Gastroesophageal sphincter (tissue), 4 donors: ENCODE data around the gene RNF208. TPM values are rescaled to one million over a fixed set of nuclear protein-coding genes. Genes with fewer than 3 reads are reported as not detected.
A peak's percentile ranks its signal among the peaks of the same experiment; 100 is the strongest.
"Not testable (repeated sequence)": the region's sequence is repeated elsewhere in the genome, so short reads cannot be mapped to it uniquely, and the experiment has no call there.

Experiments
- ATAC-seq: fragments of 150-250 bp; one replicate; pipeline ENCODE4 v1.9.1; 2016; ENCODE audit warnings: mild to moderate bottlenecking, moderate library complexity
- H3K27ac ChIP-seq, 4 donors: fragments of 200-600 bp; sonication (generic) in 3 of 4; 1 replicate in 3 of 4; 2 replicates in 1 of 4; pipeline ENCODE4 v1.5.1; 2016 to 2019
- H3K27me3 ChIP-seq: fragments of 200-600 bp; sonication (generic); one replicate; pipeline ENCODE4 v1.5.1; 2019
- H3K36me3 ChIP-seq, 2 donors: fragments of 200-600 bp; sonication (generic); one replicate each; pipeline ENCODE4 v1.5.1; 2019; ENCODE audit warnings: control low read depth in 1 of 2
- H3K4me1 ChIP-seq, 3 donors: fragments of 200-600 bp; sonication (generic); 1 replicate in 2 of 3; 2 replicates in 1 of 3; pipeline ENCODE4 v1.5.1; 2016 to 2019; ENCODE audit warnings: control low read depth in 2 of 3
- H3K4me3 ChIP-seq, 2 donors: fragments of 200-600 bp; sonication (generic); one replicate each; pipeline ENCODE4 v1.5.1; 2019; ENCODE audit warnings: mild to moderate bottlenecking in 1 of 2, moderate library complexity in 1 of 2
- H3K9me3 ChIP-seq, 3 donors: fragments of 200-600 bp; sonication (generic); one replicate each; pipeline ENCODE4 v1.5.1; 2017 to 2019; ENCODE audit warnings: control low read depth in 2 of 3
- EP300 ChIP-seq: sonication (generic); formaldehyde crosslinking; IDR thresholded peaks from one replicate; pipeline ENCODE4 v1.6.1; 2017; ENCODE audit warnings: antibody characterized with exemption, mild to moderate bottlenecking
- POLR2A ChIP-seq, 2 donors: fragments of 450-650 bp; IDR thresholded peaks; one replicate each; pipeline ENCODE4 v1.6.1; 2017; ENCODE audit warnings: antibody characterized with exemption in 2 of 2, mild to moderate bottlenecking in 2 of 2, moderate library complexity in 1 of 2
- POLR2AphosphoS5 ChIP-seq: sonication (generic); formaldehyde crosslinking; IDR thresholded peaks from one replicate; pipeline ENCODE4 v1.6.1; 2017; ENCODE audit warnings: antibody characterized with exemption
- WGBS, 2 donors: methylation state at CpG; one replicate each; pipeline ENCODE4 v1.1.5; 2018; ENCODE audit warnings: low coverage in 1 of 2; 5-methylcytosine and 5-hydroxymethylcytosine counted together
- total RNA-seq, 4 donors: library from RNA; depleted of rRNA; stranded (reverse); fragments of >200 nt; gene quantifications; one replicate each; pipeline ENCODE4 v1.1.0, GENCODE V29; 2016
- TF ChIP-seq, protein P1 (sequence below), 4 experiments: fragments of 200-600 bp in 2 of 4; fragments of 450-650 bp in 2 of 4; sonication (generic) in 1 of 4; IDR thresholded peaks; one replicate each; pipeline ENCODE4 v1.5.1; 2017 to 2019; ENCODE audit warnings: antibody characterized with exemption in 4 of 4, mild to moderate bottlenecking in 2 of 4, moderate library complexity in 2 of 4

The RNF208 gene
- total RNA-seq, 4 donors from 2014 or later, result 1.6 to 5.3 (median 3.1) TPM; not detected in 1

- H3K4me3 ChIP-seq, ATAC-seq, H3K27me3 ChIP-seq, H3K9me3 ChIP-seq, H3K27ac ChIP-seq: not testable (repeated sequence)
- peaks cover 0 to 10% (median 0%) of the 10 kb centered on the region in 3 donors for H3K4me1 ChIP-seq
- TF ChIP-seq, protein P1, sequence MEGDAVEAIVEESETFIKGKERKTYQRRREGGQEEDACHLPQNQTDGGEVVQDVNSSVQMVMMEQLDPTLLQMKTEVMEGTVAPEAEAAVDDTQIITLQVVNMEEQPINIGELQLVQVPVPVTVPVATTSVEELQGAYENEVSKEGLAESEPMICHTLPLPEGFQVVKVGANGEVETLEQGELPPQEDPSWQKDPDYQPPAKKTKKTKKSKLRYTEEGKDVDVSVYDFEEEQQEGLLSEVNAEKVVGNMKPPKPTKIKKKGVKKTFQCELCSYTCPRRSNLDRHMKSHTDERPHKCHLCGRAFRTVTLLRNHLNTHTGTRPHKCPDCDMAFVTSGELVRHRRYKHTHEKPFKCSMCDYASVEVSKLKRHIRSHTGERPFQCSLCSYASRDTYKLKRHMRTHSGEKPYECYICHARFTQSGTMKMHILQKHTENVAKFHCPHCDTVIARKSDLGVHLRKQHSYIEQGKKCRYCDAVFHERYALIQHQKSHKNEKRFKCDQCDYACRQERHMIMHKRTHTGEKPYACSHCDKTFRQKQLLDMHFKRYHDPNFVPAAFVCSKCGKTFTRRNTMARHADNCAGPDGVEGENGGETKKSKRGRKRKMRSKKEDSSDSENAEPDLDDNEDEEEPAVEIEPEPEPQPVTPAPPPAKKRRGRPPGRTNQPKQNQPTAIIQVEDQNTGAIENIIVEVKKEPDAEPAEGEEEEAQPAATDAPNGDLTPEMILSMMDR (IDR thresholded peaks at IDR 0.05), result peak in 2 of 4 experiments; percentile 36 to 59
- 46 to 53% methylated on average over 6 to 11 of the region's 15 CpGs for WGBS, 2 donors
- peaks cover 0 to 72% of the 10 kb centered on the region in 2 donors for H3K36me3 ChIP-seq
Observed at GRCh38 chr9:137262173-137262908, 40.3 kb upstream of the RNF208 start.

- no peaks in the 10 kb centered on the region for H3K9me3 ChIP-seq
- peaks cover 0 to 34% (median 19%) of the 10 kb centered on the region in 3 donors for H3K4me1 ChIP-seq
- no peaks in the 10 kb centered on the region for H3K27me3 ChIP-seq
- peaks cover 0 to 41% of the 10 kb centered on the region in 2 donors for H3K36me3 ChIP-seq
- H3K4me3 ChIP-seq, result peak overlapping the region in 1 of 2 donors; percentile 90
- TF ChIP-seq, protein P1 (IDR thresholded peaks at IDR 0.05), result no peak
- TF ChIP-seq EP300 (no peak), POLR2AphosphoS5 (no peak), POLR2A (IDR thresholded peaks at IDR 0.05) (no peak)
- 82% methylated on average over 7 of the region's 15 CpGs; no CpG with 5 or more reads in 1 of the 2 donors for WGBS, 2 donors
- no peak for ATAC-seq
- H3K27ac ChIP-seq, result no peak overlapping the region
Observed at GRCh38 chr9:137256856-137257255, 34.8 kb upstream of the RNF208 start.

DNA sequence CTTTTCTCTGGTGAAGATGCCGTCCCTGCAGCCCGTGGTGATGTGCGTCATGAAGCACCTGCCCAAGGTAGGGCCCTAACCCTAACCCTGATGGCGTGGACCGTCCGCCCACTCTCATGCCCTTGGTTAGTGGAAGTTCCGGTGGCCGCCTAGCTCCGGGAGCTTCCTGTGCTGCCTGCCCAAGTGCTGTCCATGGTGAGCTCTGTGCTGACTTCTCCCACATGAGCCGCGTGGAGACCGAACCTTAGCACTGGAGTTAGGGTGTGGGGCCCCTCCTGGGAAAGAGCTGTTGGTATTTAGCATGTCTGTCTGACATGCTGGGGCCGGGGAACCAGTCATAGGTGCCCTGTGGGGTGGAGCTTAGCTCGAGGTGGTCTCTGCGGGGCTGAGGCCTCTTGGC lies 34.3 kb upstream of the RNF208 start:
- peaks cover 0 to 31% (median 19%) of the 10 kb centered on the region in 3 donors for H3K4me1 ChIP-seq
- peaks cover 0 to 41% of the 10 kb centered on the region in 2 donors for H3K36me3 ChIP-seq
- peak overlapping the region in 1 of 2 donors; percentile 90 for H3K4me3 ChIP-seq
- no peaks in the 10 kb centered on the region for H3K9me3 ChIP-seq
- H3K27ac ChIP-seq, result no peak overlapping the region
- TF ChIP-seq, protein P1 (IDR thresholded peaks at IDR 0.05), result no peak
- no peak for TF ChIP-seq POLR2A (IDR thresholded peaks at IDR 0.05)
- TF ChIP-seq EP300, result no peak
- no peak for TF ChIP-seq POLR2AphosphoS5
- WGBS, 2 donors, result no CpG with 5 or more reads among the region's 15 CpGs
- ATAC-seq, result no peak
- peaks cover 2% of the 10 kb centered on the region for H3K27me3 ChIP-seq

GRCh38 chr9:137255448-137256114 lies 33.5 kb upstream of the RNF208 start:
- no peak for TF ChIP-seq POLR2A (IDR thresholded peaks at IDR 0.05)
- Histone ChIP-seq H3K27ac (peak overlapping the region in 3 of 4 donors; percentile 84 to 86 (median 85)), H3K9me3 (no peaks in the 10 kb centered on the region), H3K4me3 (peak overlapping the region; percentile 87 to 90), H3K4me1 (peaks cover 0 to 31% (median 19%) of the 10 kb centered on the region in 3 donors), H3K27me3 (peaks cover 9% of the 10 kb centered on the region), H3K36me3 (peaks cover 0 to 38% of the 10 kb centered on the region in 2 donors)
- WGBS, 2 donors, result no CpG with 5 or more reads among the region's 51 CpGs
- ATAC-seq, result peak; percentile 50

- Histone ChIP-seq H3K9me3 (no peaks in the 10 kb centered on the region), H3K36me3 (peaks cover 0 to 36% of the 10 kb centered on the region in 2 donors), H3K4me1 (peaks cover 0 to 31% (median 19%) of the 10 kb centered on the region in 3 donors), H3K4me3 (peak within 1 kb of the TSS; percentile 87 to 90), H3K27ac (peak within 1 kb of the TSS; percentile 3 to 86 (median 84)), H3K27me3 (peaks cover 9% of the 10 kb centered on the region)
- 0% methylated on average over 5 of the region's 105 CpGs; no CpG with 5 or more reads in 1 of the 2 donors for WGBS, 2 donors
- no peak for TF ChIP-seq EP300
- peak; percentile 56 for TF ChIP-seq POLR2AphosphoS5
- TF ChIP-seq, protein P1 (IDR thresholded peaks at IDR 0.05), result peak in 3 of 4 experiments; percentile 1 to 45 (median 2)
- peak; percentile 60 to 61 for TF ChIP-seq POLR2A (IDR thresholded peaks at IDR 0.05)
- peak; percentile 96 for ATAC-seq
Observed at GRCh38 chr9:137254624-137255447, 32.8 kb upstream of the RNF208 start, which contains the start of gene NELFB. TSS of gene NELFB (plus strand) at chr9:137255327.
